HG03558 (cell line): ENCODE results near the gene INPP5A.
"Not testable (repeated sequence)": the region's sequence is repeated elsewhere in the genome, so short reads cannot be mapped to it uniquely, and the experiment has no call there.

Experiments
- ATAC-seq: cut with Tn5 transposase; IDR thresholded peaks from one replicate; pipeline ENCODE4 v1.9.1; 2021; ENCODE audit warnings: moderate number of reproducible peaks; ENCODE audit not compliant: unreplicated experiment; ENCODE audit errors: extremely low read depth

Gene INPP5A

DNA sequence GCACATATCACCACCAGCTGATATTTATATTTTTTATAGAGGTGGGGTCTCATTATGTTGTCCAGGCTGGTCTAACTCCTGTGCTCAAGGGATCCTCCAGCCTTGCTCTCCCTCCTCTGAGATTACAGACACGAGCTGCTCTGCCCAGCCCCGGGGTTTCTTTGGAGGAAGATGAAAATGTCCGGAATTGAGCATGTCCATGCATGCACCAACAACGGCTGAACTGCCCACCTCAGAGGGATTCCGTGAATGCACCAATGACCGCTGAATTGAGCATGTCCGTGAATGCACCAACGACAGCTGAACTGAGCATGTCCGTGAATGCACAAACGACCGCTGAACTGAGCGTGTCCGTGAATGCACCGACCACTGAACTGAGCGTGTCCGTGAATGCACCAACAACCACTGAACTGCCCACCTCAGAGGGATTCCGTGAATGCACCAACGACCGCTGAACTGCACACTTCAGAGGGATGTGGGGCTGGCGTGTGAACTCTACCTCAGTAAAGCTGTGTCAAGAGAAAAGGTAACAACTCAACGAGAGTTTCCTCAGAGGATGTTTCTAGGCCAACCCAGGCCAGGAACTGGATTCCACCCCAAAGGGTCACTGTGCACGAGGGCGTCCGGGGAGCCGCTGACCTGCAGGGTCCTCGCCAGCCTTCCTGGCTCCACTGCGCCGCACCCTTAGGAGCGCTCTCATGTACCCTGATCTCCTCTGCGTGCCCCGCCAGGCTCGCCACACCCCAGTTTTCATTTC, 34.9 kb upstream of the INPP5A start:
- no peak for ATAC-seq

DNA sequence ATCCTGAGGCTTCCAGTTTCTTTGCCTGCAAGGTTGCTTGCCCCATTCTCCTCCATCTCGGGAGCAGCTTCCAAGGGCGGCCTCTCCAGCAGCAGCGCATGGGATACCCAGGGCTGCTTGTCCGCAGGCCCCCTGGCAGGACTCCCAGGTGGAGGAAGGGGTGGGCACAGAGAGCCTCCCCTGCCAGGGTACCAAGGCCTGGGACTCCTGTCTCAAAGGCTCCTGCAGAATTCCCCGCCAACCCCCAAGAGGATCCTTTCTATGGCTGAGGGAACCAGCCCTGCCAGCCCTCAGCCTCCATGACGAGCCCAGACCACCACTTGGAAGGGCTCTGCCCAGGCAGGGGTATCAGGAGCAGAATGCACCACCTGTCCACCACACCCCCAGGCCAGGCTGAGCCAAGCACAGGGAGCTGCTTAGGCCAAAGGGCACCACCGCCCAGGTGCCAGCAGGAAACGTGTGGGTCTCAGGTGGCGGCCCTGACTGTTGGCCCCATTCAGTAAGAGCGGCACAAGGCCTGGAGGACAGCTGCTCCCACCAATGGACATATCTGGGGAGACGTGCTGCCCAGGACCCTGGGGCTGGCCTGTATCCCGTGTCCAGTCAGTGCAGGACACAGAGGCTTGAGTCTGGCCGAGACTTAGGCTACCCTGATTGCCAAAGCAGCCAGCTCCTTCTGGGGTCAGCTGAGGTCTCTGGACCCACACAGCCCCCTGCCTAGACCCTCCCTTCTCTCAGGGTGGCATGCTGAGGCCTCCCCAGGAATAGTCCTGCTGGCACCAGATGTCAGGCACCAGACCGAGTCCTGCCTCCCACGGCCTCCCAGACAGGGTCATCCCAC, 33.8 kb upstream of the INPP5A start:
- no peak for ATAC-seq

DNA sequence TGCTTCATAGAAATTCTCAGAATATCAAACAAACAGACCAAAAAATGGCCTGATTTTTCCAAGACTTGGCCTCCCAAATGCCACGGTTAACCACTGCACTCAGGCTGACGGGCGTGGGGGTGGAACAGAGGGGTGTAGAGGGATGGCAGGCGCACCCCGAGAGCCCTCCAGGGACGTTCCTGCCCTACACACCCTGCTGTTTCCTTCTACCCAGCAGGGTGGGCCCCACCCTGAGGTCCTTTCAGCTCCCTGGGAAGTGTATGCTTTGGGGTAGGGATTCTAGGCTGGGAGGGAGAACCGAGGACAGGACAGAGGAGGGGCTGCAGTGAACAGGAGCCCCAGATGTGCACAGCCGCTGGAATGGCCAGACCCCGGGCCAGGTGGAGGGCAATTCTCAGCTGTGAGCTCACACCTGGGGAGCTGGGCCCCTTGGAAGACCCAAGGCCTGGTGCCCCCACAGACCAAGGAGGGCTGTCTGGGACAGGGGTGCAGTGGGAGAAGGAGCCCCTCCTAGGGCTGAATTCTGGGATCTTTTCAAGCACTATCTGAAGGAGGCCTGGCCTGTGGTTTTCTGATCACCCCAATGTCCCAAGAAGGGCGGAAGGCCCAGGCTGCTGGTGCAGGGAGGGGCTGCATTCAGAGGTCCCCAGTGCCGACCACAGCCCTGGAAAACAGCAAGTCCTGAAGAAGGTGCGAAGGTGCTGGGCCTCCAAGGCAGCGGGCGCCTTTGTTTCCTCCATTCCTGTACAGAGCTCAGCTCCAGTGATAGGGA, 32.9 kb upstream of the INPP5A start:
- ATAC-seq: no peak

DNA sequence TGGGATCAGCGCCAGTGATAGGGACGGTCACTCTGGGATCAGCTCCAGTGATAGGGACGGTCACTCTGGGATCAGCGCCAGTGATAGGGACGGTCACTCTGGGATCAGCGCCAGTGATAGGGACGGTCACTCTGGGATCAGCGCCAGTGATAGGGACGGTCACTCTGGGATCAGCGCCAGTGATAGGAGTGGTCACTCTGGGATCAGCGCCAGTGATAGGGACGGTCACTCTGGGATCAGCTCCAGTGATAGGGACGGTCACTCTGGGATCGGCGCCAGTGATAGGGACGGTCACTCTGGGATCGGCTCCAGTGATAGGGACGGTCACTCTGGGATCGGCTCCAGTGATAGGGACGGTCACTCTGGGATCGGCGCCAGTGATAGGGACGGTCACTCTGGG, 32.0 kb upstream of the INPP5A start:
- ATAC-seq: not testable (repeated sequence)

DNA sequence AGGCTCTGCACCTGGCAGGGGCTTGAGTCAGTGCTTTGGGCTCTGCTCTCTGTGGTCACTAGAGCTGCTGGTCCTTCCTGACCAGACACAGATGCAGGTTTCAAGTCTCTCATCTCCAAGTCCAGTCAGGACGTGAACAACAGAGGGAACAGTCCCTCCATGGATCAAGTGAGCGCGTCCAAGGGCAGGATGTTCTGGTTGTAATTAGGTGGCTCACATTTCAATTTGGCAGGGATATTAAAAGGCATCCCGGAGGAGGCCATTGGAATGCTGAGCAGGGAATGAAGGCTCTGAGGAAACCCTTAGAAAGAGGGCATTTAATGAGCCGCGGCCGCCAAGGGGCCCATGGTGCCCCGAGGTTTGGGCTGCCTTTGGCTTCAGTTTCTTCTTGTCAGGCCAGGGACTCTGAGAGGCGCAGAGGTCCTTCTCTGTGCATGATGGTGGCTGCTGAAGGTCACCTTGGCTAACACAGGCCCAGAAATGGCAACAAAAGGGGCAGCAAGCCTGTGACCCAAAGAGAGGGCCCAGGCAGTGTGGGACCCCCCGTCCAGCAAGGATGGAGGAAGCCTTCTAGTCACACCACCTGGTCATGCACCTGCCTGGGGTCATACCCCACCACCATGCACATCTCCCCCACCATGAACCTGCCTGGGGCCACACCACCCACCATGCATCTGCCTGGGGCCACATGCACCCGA, 30.7 kb upstream of the INPP5A start:
- ATAC-seq: no peak

DNA sequence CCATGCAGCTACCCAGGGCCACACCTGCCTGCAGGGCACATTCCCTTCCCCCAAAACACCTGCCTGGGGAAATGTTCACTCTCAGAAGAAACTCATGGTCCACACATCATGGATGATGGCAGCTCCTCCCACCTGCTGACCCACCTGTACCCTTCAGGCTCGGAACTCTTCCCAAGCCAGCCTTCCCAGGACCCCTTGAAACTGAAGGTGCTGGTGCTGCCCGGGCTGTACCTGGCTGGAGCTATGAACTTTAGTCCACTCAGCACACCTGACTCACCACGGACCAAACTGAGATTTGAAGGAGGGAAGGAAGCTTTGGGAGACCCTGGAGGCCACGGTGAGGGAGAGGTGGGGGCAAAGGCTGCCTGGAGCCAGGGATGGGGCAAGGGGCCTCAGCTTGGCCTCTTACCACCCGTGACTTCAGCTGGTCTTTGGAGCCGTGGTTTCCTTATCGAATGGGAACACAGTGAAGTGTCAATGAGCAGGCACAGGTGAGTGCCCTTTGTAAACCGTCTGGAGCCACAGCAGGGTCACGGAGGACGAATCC, 30.1 kb upstream of the INPP5A start:
- ATAC-seq: no peak

DNA sequence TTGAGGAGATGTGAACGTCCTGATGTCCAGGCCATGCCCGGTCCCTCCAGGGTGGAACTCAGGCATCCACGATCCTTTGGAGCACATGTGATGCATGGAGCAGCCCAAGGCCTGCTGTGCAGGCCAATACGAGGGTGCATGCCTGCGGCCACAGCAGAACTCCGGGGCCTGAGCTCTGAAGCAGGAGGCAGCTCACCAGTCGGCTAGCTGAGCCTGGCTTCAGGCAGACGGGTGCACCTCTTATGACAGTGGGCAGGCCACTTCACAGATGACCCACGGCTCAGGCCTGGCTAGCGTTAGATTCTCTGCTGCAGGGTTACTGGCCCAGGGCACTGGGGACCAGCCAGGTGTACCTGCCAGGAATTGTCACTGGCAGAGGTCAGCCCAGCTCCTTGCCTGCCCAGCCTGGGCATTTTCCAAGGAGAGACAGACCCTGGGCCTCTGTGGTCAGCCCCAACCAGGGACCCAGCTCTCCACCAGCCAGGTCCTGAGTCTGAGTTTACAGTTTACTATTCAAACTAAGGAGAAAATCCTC, 29.6 kb upstream of the INPP5A start:
- no peak for ATAC-seq

DNA sequence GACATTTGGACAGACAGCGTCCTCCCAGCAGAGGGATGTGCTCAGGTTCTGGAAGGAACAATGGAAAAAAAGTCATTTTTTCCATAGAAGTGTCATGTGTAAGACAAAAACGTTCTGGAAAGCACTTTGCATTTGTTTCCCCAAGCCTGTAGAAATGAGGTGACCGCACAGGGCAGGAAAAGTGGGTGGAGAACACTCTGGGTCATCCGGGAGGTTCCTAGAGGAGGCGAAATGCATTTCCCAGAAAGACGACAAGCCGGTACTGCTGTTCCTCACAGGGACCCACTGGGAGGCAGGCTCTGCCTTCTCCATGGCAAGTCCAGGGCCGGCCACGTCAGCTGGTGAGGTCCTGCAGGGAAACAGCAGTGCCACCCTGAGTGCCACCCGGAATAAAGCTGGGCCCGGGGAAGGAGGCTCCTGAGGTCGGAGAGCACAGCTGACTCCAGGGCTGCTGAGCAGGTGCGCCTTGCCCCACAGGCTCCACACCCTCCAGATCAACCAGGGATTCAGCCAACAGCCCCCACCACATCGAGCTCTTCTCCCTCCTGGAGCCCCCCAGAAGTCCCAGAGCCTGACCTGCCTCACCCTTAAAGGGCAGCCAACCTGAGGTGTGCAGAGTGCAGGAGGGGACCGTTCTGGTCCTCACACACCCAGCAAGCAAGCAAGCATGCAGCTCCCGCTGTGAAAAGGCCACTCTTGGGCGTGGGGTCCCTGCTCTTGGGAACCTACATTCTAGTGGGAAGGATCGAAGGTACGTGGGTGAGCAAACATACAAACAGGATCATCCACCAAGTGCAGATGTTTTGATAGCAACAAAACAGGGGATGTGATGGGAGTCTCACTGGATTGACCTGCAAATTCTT, 28.8 kb upstream of the INPP5A start:
- no peak for ATAC-seq

DNA sequence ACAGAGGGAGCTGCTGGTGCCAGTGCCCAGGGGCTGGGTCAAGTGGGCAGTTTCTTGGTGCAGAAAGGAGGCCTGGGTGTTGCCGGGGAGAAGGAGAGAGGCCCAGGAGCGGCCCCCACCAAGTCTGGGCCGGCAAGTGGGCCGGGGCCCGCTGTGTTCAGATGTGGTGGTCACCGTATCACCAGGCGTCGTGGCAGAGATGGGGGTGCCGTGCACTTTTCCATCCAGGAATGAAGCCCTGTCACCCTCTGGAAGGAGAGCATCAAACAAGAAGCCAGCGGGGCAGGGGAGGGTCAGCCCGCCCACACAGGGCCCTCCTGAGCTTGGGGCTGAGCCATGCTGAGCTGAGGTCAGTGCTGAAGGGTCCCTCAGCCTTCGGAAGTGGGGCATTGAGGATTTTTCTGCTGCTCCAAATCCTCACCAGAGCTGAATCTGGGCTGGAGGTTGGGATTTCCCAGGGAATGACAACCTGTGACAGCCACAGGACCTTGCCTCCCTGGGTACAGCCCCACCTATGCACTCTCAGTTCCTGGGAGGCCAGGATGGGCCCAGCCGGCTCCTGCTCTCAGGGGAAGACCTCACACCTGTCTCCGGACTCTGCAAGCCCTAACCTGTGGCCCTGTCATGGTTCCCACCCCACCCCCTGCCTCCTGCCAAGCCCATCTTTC, 27.9 kb upstream of the INPP5A start:
- ATAC-seq: no peak

DNA sequence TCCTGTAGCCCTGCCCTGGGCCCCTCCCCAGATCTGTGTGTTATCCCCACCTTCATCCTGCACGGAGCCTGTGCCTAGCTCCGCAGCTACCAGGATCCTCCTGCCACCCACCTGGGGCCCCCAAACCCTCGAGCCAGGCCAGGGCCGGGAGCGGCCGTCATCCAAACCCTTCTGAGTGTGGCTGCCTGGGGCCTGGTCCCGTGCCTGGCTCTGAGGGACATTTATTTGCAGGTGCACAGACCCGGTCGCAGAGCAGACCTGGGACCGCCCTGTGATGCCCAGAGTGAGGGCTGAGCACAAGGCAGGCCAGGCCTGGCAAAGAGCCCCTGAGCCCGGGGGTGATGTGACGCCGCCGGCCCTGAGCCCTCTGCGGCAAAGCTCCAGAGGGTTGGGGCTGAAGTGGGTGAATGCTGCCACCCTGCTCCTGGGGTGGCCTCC, 27.4 kb upstream of the INPP5A start:
- no peak for ATAC-seq

DNA sequence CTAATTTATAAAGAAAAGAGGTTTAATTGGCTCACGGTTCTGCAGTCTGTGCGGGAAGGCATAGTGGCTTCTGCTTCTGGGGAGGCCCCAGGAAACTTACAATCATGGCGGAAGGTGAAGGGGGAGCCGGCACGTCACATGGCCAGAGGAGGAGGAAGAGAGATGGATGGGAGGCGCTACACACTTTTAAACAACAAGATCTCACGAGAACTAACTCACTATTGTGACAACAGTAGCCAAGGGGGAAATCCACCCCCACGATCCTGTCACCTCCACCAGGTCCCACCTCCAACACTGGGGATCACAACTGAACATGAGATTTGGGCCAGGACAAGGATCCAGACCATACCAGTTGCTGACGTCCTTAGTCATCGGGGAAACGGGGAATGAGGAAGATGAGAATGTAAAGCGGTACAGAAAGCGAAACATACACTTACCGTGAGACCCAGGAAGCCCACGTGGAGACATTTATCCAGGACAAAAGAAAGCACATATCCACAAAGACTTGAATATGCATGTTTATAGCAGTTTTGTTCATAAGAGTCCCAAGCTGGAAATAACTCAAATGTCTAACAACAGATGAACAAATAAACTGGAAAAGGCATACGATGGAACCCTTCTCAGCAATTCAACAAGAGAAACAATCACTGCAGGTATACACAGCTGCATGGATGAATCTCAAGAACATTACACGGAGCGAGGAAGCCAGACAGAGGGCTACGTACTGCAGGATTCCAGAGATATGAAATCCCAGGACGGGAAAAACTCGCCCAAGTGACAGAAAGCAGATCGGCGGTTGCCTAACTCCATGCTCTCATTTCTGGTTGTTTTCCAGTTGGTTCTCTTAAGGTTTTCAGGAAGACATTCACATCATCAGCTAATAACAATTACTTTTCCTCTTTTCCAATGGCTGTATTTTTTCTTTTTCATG, 26.2 kb upstream of the INPP5A start:
- no peak for ATAC-seq

DNA sequence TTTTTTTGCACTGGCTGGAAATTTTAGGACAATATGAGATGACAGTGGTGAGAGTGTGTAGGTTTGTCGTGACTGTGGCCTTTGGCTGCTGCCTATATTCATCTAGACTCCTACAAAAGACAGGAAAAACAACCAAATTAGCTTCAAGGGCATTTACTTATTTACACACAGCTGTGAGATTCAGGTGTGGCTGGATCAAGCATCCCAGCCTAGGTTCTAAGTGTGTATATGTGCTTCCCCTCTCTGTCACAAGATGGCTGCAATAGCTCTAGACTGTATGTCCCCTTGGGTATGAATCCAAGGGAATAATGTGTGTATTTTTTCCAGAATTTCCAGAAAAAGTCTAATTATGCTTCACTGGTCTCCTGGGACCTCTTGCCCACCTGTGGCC, 25.5 kb upstream of the INPP5A start:
- no peak for ATAC-seq

DNA sequence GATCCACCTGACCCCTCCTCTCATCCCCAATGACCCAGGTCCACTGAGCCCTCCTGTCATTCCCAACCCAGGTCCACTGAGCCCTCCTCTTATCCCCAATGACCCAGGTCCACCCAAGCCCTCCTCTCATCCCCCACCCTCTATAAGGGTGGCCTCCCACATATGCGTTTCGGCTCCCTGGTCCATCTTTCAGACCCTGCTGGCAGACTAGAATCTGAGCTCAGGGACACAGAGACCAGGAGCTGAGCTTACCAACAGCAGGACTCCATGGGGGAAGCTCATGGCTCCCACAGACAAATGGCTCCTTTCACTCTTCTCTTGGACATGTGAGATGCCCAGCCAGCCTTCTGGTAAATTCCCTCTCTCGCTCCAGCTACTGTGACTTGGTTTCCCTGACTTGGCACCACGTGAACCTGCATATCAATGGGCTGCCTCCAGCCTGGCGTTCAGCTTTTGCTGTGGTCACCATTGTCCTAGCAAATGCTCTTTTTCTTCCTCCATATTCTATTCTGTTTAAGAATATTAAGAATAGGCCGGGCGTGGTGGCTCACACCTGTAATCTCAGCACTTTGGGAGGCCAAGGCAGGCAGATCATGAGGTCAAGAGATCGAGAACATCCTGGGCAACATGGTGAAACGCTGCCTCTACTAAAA, 24.8 kb upstream of the INPP5A start:
- no peak for ATAC-seq

DNA sequence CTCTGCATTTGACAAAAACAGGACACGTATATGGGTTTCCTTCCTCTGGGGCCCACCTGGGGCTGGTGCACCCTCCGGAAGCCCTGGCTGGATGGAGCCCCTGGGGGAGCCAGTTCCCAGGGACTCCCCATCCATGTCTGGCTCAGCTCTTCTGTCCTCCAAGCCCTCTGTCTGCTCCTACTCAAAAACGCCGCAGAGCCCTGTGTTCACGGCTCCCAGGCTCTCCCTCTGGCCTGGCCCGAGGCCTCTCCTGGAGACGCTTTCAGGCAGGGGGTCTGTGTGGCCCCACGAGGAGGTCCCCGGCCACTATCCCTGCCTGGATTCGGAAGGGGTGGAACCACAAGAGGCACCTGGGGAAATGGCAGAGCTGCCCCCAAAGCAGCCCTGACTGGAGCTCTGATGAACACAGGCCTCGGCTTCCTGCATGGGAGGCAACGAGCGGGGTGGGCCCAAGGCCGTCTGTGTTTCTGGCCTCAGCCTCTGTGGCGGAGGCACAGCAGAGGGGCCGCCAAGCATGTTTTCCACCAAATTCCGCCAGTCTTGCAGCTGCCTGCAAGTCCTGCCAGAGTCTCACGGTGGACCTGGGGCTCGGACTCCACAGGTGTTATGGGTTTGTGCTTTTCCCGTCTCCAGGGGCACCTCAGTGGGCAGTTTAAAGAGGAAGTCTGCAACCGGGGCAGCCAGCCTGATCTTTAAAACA, 22.6 kb upstream of the INPP5A start:
- ATAC-seq: no peak

DNA sequence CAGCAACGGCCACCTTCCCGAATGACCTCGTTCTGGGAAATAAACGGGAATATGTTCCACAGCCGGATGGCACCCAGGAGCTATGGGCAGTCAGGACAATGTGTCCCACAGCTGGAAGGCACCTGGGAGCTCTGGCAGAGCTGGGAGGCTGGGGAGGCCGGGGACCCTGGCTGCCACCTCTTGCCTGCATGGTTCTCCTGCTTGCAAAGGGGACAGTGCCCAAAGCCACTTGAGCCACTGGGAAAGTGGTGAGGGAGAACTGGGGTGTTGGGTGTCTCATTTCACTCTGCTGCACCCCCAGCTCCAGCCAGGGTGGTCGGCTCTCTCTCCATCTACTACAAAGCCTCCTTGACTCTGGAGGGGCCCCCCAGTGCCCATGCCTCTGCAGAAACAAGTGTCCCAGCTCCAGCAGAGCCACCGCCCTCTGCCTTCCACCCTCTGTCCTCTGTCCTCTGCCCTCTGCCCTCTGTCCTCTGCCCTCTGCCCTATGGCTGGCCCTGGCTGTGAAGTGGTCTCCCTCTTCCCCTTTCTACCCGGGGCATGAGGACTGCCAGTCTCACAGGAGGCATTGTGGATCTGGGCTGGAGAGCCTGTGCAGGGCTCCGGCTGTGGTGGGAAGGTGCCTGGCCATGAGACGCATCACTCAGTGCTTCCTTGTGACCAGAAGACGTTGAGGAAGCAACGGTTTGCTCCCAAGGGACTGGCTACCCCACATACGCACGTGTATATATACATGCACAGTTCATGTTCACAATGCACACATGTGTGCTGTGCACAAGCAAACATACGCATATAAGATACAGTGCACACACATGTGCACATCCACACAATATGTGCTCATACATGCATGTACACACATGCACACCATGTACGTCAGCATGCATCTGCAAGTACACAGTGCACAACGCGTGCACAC, 21.5 kb upstream of the INPP5A start:
- ATAC-seq: no peak
